ENCODE data around the gene PIK3CA. TPM values are rescaled to one million over a fixed set of nuclear protein-coding genes. Genes with fewer than 3 reads are reported as not detected.

PIK3CA gene
- total RNA-seq, 1 donor: 26.6 TPM

- TF ChIP-seq, protein P1, sequence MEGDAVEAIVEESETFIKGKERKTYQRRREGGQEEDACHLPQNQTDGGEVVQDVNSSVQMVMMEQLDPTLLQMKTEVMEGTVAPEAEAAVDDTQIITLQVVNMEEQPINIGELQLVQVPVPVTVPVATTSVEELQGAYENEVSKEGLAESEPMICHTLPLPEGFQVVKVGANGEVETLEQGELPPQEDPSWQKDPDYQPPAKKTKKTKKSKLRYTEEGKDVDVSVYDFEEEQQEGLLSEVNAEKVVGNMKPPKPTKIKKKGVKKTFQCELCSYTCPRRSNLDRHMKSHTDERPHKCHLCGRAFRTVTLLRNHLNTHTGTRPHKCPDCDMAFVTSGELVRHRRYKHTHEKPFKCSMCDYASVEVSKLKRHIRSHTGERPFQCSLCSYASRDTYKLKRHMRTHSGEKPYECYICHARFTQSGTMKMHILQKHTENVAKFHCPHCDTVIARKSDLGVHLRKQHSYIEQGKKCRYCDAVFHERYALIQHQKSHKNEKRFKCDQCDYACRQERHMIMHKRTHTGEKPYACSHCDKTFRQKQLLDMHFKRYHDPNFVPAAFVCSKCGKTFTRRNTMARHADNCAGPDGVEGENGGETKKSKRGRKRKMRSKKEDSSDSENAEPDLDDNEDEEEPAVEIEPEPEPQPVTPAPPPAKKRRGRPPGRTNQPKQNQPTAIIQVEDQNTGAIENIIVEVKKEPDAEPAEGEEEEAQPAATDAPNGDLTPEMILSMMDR (IDR thresholded peaks at IDR 0.05; ENCODE audit: insufficient read depth, low read length): no peak
- H3K4me3 ChIP-seq (ENCODE audit: low read depth, low read length): no peak overlapping the region
- no peak for DNase-seq (ENCODE audit: low read depth)
These were observed 8.0 kb downstream of the PIK3CA start for GRCh38 chr3:179156170-179156569.

DNA sequence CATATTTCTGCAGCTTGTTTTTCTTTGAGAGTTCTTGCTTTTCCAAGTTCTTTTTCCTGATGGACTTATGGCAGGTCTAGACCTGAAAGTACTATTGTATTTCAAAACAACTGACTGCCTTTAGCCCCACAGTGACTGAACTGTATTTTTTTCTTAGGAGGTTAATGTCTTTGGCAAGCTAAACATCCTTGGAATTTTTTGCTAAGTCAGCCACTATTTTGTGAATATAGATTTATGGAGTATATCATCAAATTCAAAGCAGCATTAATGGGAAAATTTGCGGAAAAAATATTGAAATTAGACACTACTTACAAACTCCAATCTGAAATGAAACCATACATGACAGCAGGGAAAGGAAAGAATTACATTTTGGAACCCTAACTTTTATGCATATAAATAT, 8.6 kb downstream of the PIK3CA start:
- H3K4me3 ChIP-seq (ENCODE audit: low read depth, low read length): no peak overlapping the region
- no peak for DNase-seq (ENCODE audit: low read depth)
- TF ChIP-seq, protein P1 (IDR thresholded peaks at IDR 0.05; ENCODE audit: insufficient read depth, low read length): no peak

DNA sequence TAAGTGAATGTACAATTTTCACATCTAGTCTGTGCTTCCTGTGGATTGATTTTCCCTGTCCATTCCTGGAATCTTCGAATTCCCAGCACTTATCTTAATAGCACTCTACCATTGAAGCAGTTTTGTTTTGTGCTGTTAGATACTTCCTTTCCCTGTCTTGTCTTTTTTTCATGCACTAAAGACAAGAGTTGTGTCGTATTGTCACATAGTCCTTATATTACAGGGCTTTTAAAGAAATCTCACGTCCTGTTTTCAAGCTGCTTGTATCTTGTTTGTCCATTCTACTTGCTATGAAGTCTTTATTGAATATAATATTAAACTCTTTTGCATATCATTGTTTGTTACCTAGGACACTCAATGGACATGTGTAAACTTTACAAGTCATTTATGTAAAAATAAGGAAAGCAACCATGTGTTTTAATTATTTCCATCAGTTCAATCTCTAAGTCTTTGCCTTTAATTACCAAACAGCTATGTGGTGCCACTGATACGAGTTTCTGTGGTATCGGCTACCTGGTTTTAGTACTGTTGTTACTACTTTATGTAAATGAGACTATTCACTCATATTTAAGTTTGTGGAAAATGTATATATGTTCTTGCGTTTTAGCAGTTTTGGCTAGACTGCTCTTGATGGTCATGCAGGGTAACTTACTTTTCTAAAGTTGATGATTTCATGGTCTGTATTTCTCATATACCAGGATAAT, 10.3 kb downstream of the PIK3CA start:
- H3K4me3 ChIP-seq (ENCODE audit: low read depth, low read length): no peak overlapping the region
- TF ChIP-seq, protein P1 (IDR thresholded peaks at IDR 0.05; ENCODE audit: insufficient read depth, low read length): no peak
- no peak for DNase-seq (ENCODE audit: low read depth)

- H3K4me3 ChIP-seq (ENCODE audit: low read depth, low read length): no peak overlapping the region
- DNase-seq (ENCODE audit: low read depth): no peak
- TF ChIP-seq, protein P1 (IDR thresholded peaks at IDR 0.05; ENCODE audit: insufficient read depth, low read length): no peak
These were observed 15.3 kb downstream of the PIK3CA start for GRCh38 chr3:179163503-179163902.

DNA sequence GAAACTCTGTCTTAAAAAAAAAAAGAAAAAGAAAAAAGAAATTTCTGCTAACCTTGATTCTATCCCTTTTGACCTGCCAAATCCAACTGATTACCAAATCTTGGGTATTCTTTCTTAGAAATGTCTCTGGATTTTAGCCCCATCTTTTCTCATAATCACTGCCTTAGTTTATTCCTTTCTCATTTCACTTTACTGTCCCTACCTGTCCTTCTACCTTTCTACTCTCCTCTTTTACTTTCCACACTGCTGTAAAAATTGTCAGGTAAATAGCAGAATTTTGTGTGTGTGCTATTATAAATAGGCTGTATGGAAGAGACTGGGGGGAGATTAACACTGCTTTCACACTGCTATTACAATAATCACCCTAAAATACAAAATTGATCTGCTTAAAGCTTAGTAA, 16.7 kb downstream of the PIK3CA start:
- H3K4me3 ChIP-seq (ENCODE audit: low read depth, low read length): no peak overlapping the region
- DNase-seq (ENCODE audit: low read depth): no peak
- TF ChIP-seq, protein P1 (IDR thresholded peaks at IDR 0.05; ENCODE audit: insufficient read depth, low read length): no peak

DNA sequence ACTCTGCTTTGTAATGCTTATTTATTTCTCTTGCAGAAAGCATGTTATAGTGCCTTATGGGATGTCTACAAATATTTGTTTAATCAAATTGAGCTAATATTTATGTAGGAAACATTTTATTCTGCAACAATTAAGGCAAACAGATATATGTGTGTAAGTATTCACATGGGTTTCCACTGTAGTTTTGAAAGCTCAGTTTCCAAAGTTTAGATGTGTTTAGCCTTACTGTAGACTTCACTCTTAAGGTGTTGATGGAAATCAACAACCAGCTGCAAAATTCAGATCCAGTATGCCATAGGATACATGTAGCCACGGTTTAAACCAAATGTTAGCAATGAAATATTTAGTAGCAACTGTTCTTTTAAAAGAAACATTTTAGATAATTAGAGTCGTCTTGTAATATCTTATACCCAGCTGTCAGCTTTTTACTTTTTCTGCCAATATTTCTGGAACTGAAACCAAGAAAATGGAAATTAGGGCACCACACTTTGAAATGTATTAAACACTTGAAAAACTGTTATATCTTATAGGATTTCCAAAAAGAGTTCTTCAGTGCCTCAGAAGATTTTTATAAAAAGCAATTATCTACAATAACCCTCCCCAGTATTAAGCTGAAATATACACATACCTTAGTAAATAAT, 18.5 kb downstream of the PIK3CA start:
- no peak for DNase-seq (ENCODE audit: low read depth)
- TF ChIP-seq, protein P1 (IDR thresholded peaks at IDR 0.05; ENCODE audit: insufficient read depth, low read length): no peak
- no peak overlapping the region for H3K4me3 ChIP-seq (ENCODE audit: low read depth, low read length)
